HepG2 (cell line): ENCODE results near the gene CNTD1. TPM values are rescaled to one million over a fixed set of nuclear protein-coding genes. Genes with fewer than 3 reads are reported as not detected.

Experiments used
- FOXP1 ChIP-seq, 2 experiments: fragments of 450-650 bp in 1 of 2; IDR thresholded peaks; 2 replicates each; pipeline ENCODE4 v1.6.1; 2017 to 2018; ENCODE audit warnings: antibody characterized with exemption in 1 of 2
- KAT2B ChIP-seq: fragments of 150-350 bp; IDR thresholded peaks from 2 replicates; pipeline ENCODE4 v1.6.1; 2014; ENCODE audit warnings: low read depth, low read length, borderline replicate concordance
- NFATC3 ChIP-seq: sonication (generic); formaldehyde crosslinking; IDR thresholded peaks from 2 replicates; pipeline ENCODE4 v1.5.1; 2020; ENCODE audit warnings: mild to moderate bottlenecking, missing genetic modification reagents
- PHF20 ChIP-seq: sonication (generic); formaldehyde crosslinking; IDR thresholded peaks from 2 replicates; pipeline ENCODE4 v1.5.0; 2020; ENCODE audit warnings: mild to moderate bottlenecking, missing genetic modification reagents
- SATB2 ChIP-seq: sonication (generic); formaldehyde crosslinking; IDR thresholded peaks from 2 replicates; pipeline ENCODE4 v1.5.0; 2020; ENCODE audit warnings: missing genetic modification reagents
- SPEN ChIP-seq: sonication (generic); formaldehyde crosslinking; IDR thresholded peaks from 2 replicates; pipeline ENCODE4 v1.5.1; 2020; ENCODE audit warnings: low read depth, mild to moderate bottlenecking, missing genetic modification reagents
- STAT5B ChIP-seq: sonication (generic); formaldehyde crosslinking; IDR thresholded peaks from 2 replicates; pipeline ENCODE4 v1.4.0; 2020; ENCODE audit warnings: missing genetic modification reagents
- ZBTB20 ChIP-seq: sonication (generic); formaldehyde crosslinking; IDR thresholded peaks from 2 replicates; pipeline ENCODE4 v1.8.1; 2023; ENCODE audit warnings: missing genetic modification reagents, low read depth, mild to moderate bottlenecking, borderline replicate concordance
- ZFP91 ChIP-seq: sonication (generic); formaldehyde crosslinking; IDR thresholded peaks from 2 replicates; pipeline ENCODE4 v1.9.0; 2022; ENCODE audit warnings: missing genetic modification reagents, mild to moderate bottlenecking, borderline replicate concordance
- ZHX2 ChIP-seq, 2 experiments: sonication (generic) in 1 of 2; formaldehyde crosslinking in 1 of 2; IDR thresholded peaks; 2 replicates each; pipeline versions ENCODE4 v1.6.1 to v1.9.0; 2014 to 2022; ENCODE audit warnings: antibody characterized with exemption in 1 of 2, borderline replicate concordance in 1 of 2, inconsistent platforms in 1 of 2, low read depth in 1 of 2, missing genetic modification reagents in 1 of 2
- ZNF17 ChIP-seq: sonication (generic); formaldehyde crosslinking; IDR thresholded peaks from 2 replicates; pipeline ENCODE4 v1.5.0; 2020; ENCODE audit warnings: mild to moderate bottlenecking, missing genetic modification reagents
- ZNF235 ChIP-seq: sonication (generic); formaldehyde crosslinking; IDR thresholded peaks from 2 replicates; pipeline ENCODE4 v1.8.1; 2023; ENCODE audit warnings: mild to moderate bottlenecking, missing genetic modification reagents, borderline replicate concordance
- ZNF282 ChIP-seq: fragments of 450-650 bp; IDR thresholded peaks from 2 replicates; pipeline ENCODE4 v1.6.1; 2018; ENCODE audit not compliant: partially characterized antibody
- ZNF317 ChIP-seq: sonication (generic); formaldehyde crosslinking; IDR thresholded peaks from 2 replicates; pipeline ENCODE4 v1.5.0; 2020; ENCODE audit warnings: mild to moderate bottlenecking, missing genetic modification reagents
- ZNF501 ChIP-seq: sonication (generic); formaldehyde crosslinking; IDR thresholded peaks from 2 replicates; pipeline ENCODE4 v1.5.1; 2020; ENCODE audit warnings: mild to moderate bottlenecking, moderate library complexity, missing genetic modification reagents
- ZNF674 ChIP-seq: sonication (generic); formaldehyde crosslinking; IDR thresholded peaks from 2 replicates; pipeline ENCODE4 v1.5.0; 2020; ENCODE audit warnings: low read depth, mild to moderate bottlenecking, missing genetic modification reagents
- ZSCAN30 ChIP-seq: sonication (generic); formaldehyde crosslinking; IDR thresholded peaks from 2 replicates; pipeline ENCODE4 v1.5.0; 2020; ENCODE audit warnings: mild to moderate bottlenecking, missing genetic modification reagents
- ZXDC ChIP-seq: sonication (generic); formaldehyde crosslinking; IDR thresholded peaks from 2 replicates; pipeline ENCODE4 v1.5.0; 2020; ENCODE audit warnings: mild to moderate bottlenecking, missing genetic modification reagents
- polyA plus RNA-seq, 8 experiments: library from polyadenylated mRNA; depleted of rRNA in 3 of 8; stranded (reverse) in 7 of 8; unstranded in 1 of 8; fragments of >200 nt; fragmentation: Illumina TruSeq in 4 of 8; extraction: Trizol in 4 of 8; gene quantifications; 2 replicates each; pipeline versions ENCODE4 v1.2.1 to v1.2.3, GENCODE V29; 2011 to 2016; ENCODE audit warnings: low read depth in 4 of 8, missing spikeins in 1 of 8, mixed read lengths in 1 of 8; ENCODE audit not compliant: insufficient read depth in 1 of 8
- total RNA-seq, 5 experiments: library from RNA; depleted of rRNA; stranded (reverse); fragments of >200 nt; fragmentation: Illumina TruSeq; extraction: Trizol; gene quantifications; 2 replicates each; pipeline ENCODE4 v1.2.3, GENCODE V29; 2016; ENCODE audit warnings: low read depth in 1 of 5

CNTD1 gene
- total and polyA plus RNA-seq, 2 of the 13 experiments (the other 11 are each of a cell fraction or from before 2014, with no cell fraction given) = 0.11 to 0.15 TPM

GRCh38 chr17:42832934-42833766 lies 34.5 kb downstream of the CNTD1 start, which contains the start of gene PSME3 (continued):
- TF ChIP-seq ZSCAN30 (0 out of 2 replicates have a peak, but pooled peaks have one; percentile 34), FOXP1 (IDR thresholded peaks at IDR 0.05) (peak; percentile 19; the same call in 1 of the 2 replicates), FOXP1 (CRISPR knock-in tag; IDR thresholded peaks at IDR 0.05) (no peak), SATB2 (CRISPR knock-in tag) (peak; percentile 86; the same call in 1 of the 2 replicates), KAT2B (no peak), ZNF235 (peak; percentile 98; the same call in 1 of the 2 replicates), PHF20 (CRISPR knock-in tag) (peak; percentile 98), ZNF17 (CRISPR knock-in tag) (0 out of 2 replicates have a peak, but pooled peaks have one; percentile 71), ZXDC (CRISPR knock-in tag) (peak; percentile 20), ZBTB20 (peak; percentile 70), ZNF501 (CRISPR knock-in tag) (peak; percentile 99), ZFP91 (CRISPR knock-in tag) (peak; percentile 98), NFATC3 (no peak), ZNF317 (CRISPR knock-in tag) (peak; percentile 88; the same call in 1 of the 2 replicates), ZNF674 (CRISPR knock-in tag) (no peak), SPEN (CRISPR knock-in tag) (peak; percentile 94), ZNF282 (no peak), STAT5B (CRISPR knock-in tag) (no peak; the same call in 1 of the 2 replicates), ZHX2 (IDR thresholded peaks at IDR 0.05; ENCODE audit: low read depth) (peak; percentile 92), ZHX2 (CRISPR knock-in tag; IDR thresholded peaks at IDR 0.05; ENCODE audit: borderline replicate concordance) (peak; percentile 51; the same call in 1 of the 2 replicates)
